Transverse colon (tissue), 4 donors: Measurements from ENCODE around the gene MT1H.

Experiments used
- EP300 ChIP-seq: sonication (generic); formaldehyde crosslinking; IDR thresholded peaks from one replicate; pipeline ENCODE4 v1.6.1; 2017; ENCODE audit warnings: antibody characterized with exemption, low read depth
- POLR2A ChIP-seq: fragments of 450-650 bp; IDR thresholded peaks from one replicate; pipeline ENCODE4 v1.6.1; 2016; ENCODE audit warnings: antibody characterized with exemption, mild to moderate bottlenecking, moderate library complexity
- POLR2AphosphoS5 ChIP-seq, 3 donors: sonication (generic); formaldehyde crosslinking; IDR thresholded peaks; one replicate each; pipeline ENCODE4 v1.6.1; 2016; ENCODE audit warnings: antibody characterized with exemption in 3 of 3
- TF ChIP-seq, protein P1 (sequence below), 5 experiments: fragments of 200-600 bp in 3 of 5; fragments of 450-650 bp in 2 of 5; sonication (generic) in 3 of 5; IDR thresholded peaks; 1 replicate in 2 of 5; 2 replicates in 3 of 5; pipeline ENCODE4 v1.5.1; 2016 to 2017; ENCODE audit warnings: antibody characterized with exemption in 5 of 5, inconsistent platforms in 3 of 5, mild to moderate bottlenecking in 2 of 5, moderate library complexity in 1 of 5

DNA sequence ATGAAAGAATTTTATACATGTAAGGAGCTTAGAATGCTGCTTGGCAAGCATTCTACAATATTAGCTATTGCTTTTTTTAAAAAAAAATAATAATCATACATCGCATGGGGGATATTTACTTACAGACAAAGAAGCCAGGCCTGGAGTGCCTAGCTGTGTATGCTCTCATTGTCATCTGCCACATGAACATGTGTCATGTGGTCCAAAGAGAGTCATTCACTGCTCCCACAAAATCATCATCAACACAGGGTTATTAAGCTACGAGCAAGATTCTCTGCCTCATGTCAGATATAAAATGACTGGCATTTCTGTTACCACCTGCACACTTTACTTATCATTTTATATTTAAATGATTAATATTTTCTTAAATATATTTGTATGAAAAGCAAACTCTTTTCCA lies 46.0 kb upstream of the MT1H start:
- TF ChIP-seq, protein P1, sequence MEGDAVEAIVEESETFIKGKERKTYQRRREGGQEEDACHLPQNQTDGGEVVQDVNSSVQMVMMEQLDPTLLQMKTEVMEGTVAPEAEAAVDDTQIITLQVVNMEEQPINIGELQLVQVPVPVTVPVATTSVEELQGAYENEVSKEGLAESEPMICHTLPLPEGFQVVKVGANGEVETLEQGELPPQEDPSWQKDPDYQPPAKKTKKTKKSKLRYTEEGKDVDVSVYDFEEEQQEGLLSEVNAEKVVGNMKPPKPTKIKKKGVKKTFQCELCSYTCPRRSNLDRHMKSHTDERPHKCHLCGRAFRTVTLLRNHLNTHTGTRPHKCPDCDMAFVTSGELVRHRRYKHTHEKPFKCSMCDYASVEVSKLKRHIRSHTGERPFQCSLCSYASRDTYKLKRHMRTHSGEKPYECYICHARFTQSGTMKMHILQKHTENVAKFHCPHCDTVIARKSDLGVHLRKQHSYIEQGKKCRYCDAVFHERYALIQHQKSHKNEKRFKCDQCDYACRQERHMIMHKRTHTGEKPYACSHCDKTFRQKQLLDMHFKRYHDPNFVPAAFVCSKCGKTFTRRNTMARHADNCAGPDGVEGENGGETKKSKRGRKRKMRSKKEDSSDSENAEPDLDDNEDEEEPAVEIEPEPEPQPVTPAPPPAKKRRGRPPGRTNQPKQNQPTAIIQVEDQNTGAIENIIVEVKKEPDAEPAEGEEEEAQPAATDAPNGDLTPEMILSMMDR (IDR thresholded peaks at IDR 0.05) = no peak
- TF ChIP-seq POLR2AphosphoS5 (IDR thresholded peaks at IDR 0.05) (no peak), POLR2A (no peak), EP300 (no peak)
